ENCODE results near the gene E2F6. TPM values are rescaled to one million over a fixed set of nuclear protein-coding genes. Genes with fewer than 3 reads are reported as not detected.

Gene E2F6
- total and polyA plus RNA-seq, 2 donors (not counting 3 experiments of a cell fraction or from before 2014, with no cell fraction given): 7.9 to 15.7 TPM

- BruUV-seq (replicated peaks): no TSS peak
- CTCF ChIA-PET: interaction anchor here (1.4 to 2.3 kb wide), 2 partner anchors 8 to 306 kb away, joined by 5 to 9 read pairs; a partner anchor contains a TSS
Observed at GRCh38 chr2:11438555-11439080, 27.3 kb downstream of the E2F6 start.

More at GRCh38 chr2:11438555-11439080, 27.3 kb downstream of the E2F6 start:
- Histone ChIP-seq H3K4me1 (ENCODE audit: control insufficient read depth, extremely low read depth, insufficient read depth, low read length) (no peaks in the 10 kb centered on the region), H2AFZ (ENCODE audit: low read depth, low read length) (no peak overlapping the region), H3K4me3 (replicated peaks in 1 of 3; ENCODE audit: insufficient read depth in 1 of 3, low read depth in 1 of 3, low read length in 3 of 3) (no peak overlapping the region), H3K9me1 (replicated peaks; ENCODE audit: control insufficient read depth, extremely low read depth, insufficient read depth, low read length) (no peaks in the 10 kb centered on the region), H3K9ac (replicated peaks; ENCODE audit: extremely low read depth, insufficient read depth, low read length) (no peak overlapping the region), H3K4me2 (ENCODE audit: insufficient read depth, low read length) (no peak overlapping the region), H3K27me3 (ENCODE audit: control insufficient read depth in 2 of 2, insufficient read depth in 2 of 2, low read length in 2 of 2) (no peaks in the 10 kb centered on the region), H3K79me2 (ENCODE audit: control insufficient read depth, insufficient read depth, low read length) (no peaks in the 10 kb centered on the region), H3K9me3 (replicated peaks; ENCODE audit: control insufficient read depth, insufficient read depth, low read length) (no peaks in the 10 kb centered on the region), H4K20me1 (replicated peaks; ENCODE audit: control insufficient read depth, extremely low read depth, insufficient read depth, low read length) (no peaks in the 10 kb centered on the region), H3K36me3 (ENCODE audit: control insufficient read depth in 2 of 2, extremely low read depth in 1 of 2, insufficient read depth in 2 of 2, low read length in 2 of 2) (no peaks in the 10 kb centered on the region), H3K27ac (ENCODE audit: insufficient read depth, low read depth, low read length) (no peak overlapping the region)
- dilution Hi-C loops (cut with MboI; ENCODE audit: extremely low pct_ligation_motif_present, low sequenced_read_pairs): no loop called here
- FAIRE-seq (no peak), DNase-seq (ENCODE audit: low read depth, low spot score) (no peak)
- POLR2A ChIA-PET: no interaction called here
- no peak for TF ChIP-seq JUN (IDR thresholded peaks at IDR 0.05; ENCODE audit: borderline replicate concordance, insufficient read depth, insufficient read length, low read depth)
- no peak for TF ChIP-seq MAX (IDR thresholded peaks at IDR 0.05; ENCODE audit: insufficient read depth, insufficient read length)
- TF ChIP-seq EZH2 (IDR thresholded peaks at IDR 0.05; ENCODE audit: borderline replicate concordance, low read depth, low read length, severe bottlenecking): no peak
- TF ChIP-seq POLR2A (IDR thresholded peaks at IDR 0.05; ENCODE audit: low read depth, low read length): no peak
- no peak for TF ChIP-seq MYC (IDR thresholded peaks at IDR 0.05; ENCODE audit: low read depth, low read length)
- TF ChIP-seq CTCF (IDR thresholded peaks at IDR 0.05; ENCODE audit: extremely low read depth in 1 of 2, insufficient read depth in 1 of 2, low read depth in 1 of 2, low read length in 2 of 2): no peak
- TF ChIP-seq POLR2AphosphoS5 (IDR thresholded peaks at IDR 0.05; ENCODE audit: insufficient read depth, low read depth, low read length): no peak
- no peak for TF ChIP-seq FOS (IDR thresholded peaks at IDR 0.05; ENCODE audit: borderline replicate concordance, insufficient read depth, low read length)
- TF ChIP-seq GATA2 (IDR thresholded peaks at IDR 0.05; ENCODE audit: insufficient read depth, insufficient read length, low read depth, low read length): no peak
- intact Hi-C loops (cut with micrococcal nuclease): no loop called here
